Measurements from ENCODE around the gene FCRLB.
A peak's percentile ranks its signal among the peaks of the same experiment; 100 is the strongest.
"Not testable (repeated sequence)": the region's sequence is repeated elsewhere in the genome, so short reads cannot be mapped to it uniquely, and the experiment has no call there.

FCRLB gene, protein sequence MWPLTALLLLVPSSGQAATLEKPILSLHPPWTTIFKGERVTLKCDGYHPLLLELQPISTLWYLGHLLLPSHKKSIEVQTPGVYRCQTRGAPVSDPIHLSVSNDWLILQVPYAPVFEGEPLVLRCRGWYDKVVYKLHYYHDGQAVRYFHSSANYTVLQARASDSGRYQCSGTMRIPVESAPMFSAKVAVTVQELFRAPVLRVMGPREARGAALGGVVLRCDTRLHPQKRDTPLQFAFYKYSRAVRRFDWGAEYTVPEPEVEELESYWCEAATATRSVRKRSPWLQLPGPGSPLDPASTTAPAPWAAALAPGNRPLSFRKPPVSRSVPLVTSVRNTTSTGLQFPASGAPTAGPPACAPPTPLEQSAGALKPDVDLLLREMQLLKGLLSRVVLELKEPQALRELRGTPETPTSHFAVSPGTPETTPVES

DNA sequence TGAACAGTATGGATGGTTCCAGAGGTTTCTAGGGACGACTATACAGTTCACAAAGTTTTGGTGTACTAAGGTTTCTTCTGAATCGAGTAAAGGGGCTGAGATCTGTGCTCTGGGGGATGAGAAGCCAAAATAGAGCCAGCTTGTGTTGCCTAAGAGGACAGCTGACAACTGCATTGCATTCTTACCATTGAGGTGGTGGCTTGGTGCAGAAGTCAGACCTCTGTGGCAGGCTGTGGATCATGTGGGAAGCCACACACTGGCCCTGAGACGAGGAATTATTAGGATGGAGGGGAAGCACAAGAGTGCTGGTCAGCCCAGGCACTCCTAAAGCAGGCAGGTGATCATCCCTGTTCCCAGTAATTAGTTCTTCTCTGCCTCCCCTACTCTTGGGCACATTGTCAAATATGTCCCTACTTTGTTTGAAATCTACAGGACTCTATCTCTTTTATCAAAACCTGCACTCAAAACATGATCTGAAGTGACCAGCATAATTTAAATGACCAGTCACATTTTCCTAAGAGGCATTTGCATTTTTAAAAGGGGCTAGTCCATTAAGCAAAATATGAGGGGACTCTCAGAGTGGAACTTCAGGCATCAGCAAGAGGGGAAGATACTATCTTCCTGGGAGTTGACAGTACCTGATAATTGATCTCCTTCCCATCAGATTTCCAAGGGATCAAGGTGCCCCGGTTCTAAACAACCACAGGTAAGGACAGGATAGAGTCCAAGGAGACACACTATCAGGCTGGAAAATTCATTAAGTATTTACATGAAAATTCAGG lies at the start of gene FCRLB:
Gene FCRLB (plus strand): TSS at position 589 of the 782 bp plus-strand sequence. CDS start 1,129 bp downstream, outside the sequence.
- DNase-seq (ENCODE audit: low spot score), result no peak

DNA sequence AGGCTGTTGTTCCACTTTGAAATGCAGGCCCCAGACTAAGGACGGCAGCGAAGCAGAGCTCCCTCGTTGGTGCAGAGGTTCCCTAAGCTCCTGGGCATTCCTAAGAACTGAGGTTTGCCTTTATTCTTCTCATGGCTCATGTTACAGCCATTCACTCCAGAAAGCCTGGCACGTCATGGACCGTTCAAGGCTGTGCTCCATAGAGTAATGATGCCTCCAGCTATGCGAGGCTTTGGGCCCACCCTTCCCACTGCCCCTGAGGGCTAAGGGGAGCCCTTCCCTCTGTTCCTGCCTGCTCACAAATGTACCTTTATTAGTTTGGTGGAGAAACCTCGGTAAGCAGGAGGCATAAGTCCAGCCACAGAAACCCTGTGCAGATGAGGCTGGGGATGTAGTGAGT lies 47.9 kb upstream of the FCRLB start:
- not testable (repeated sequence) for DNase-seq (ENCODE audit: low spot score)

GRCh38 chr1:161674447-161674846 lies 46.9 kb upstream of the FCRLB start:
- not testable (repeated sequence) for DNase-seq (ENCODE audit: low spot score)

DNA sequence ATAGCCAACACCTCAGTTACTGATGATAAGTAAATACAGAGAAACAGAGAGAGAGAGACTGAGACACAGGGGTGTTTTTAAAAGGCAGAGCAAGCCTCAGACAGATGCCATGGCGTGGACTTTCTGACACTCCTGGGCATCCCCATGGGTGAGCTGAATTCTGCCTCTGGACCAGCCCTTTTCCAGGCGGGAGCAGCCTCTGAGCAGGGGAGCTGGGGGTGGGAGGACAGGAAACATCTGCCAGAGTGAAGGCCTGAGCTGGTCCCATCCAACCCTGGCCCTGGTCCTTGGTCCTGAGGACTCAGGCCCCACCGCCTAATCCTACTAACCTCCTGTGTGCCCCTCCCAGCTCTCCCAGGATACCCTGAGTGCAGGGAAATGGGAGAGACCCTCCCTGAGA lies 46.4 kb upstream of the FCRLB start:
- not testable (repeated sequence) for DNase-seq (ENCODE audit: low spot score)

DNA sequence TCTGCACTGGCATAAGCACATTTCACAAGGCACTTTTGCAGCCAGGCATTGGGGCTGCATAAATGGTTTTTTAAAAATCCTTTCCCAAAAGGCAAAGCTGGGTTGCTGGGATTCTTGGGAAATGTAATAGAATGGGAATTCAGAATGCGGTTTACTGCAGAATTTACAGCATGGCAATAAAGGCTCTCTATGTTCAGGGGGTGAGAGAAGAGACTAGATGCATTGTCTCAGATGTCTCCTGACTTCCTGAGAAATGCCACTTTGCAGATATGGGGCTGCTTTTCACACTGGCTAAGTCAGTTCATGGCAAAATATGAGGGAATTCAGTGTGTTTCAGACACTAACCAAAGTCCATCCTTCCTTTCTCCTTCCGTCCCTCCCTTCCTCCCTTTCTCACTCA lies 44.9 kb upstream of the FCRLB start:
- peak; percentile 96 for DNase-seq (ENCODE audit: low spot score)

GRCh38 chr1:161676958-161677689 lies 44.2 kb upstream of the FCRLB start:
- peak; percentile 35 for DNase-seq (ENCODE audit: low spot score)

DNA sequence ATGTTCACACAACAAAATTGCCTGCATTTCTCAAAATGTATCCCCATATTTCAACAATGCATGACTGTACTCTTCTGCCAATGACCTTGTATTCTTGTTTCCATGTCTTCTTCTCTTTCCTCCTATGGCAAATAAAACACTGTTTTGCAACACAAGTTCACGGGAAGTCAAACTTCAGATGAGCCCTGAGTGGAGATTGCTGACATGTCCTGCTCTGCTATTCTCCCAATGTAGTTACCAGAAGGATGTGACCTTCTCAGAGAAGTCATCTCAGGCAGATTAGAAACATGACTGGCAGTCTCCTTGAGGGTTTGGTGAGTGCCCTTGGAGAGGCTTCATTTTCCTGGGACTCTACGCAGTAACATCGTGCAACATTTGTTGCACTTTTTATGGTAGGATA lies 42.8 kb upstream of the FCRLB start:
- no peak for DNase-seq (ENCODE audit: low spot score)

GRCh38 chr1:161681879-161682278 lies 39.5 kb upstream of the FCRLB start:
- no peak for DNase-seq (ENCODE audit: low spot score)

- no peak for DNase-seq (ENCODE audit: low spot score)
Measured at GRCh38 chr1:161688946-161689345, 32.4 kb upstream of the FCRLB start.

DNA sequence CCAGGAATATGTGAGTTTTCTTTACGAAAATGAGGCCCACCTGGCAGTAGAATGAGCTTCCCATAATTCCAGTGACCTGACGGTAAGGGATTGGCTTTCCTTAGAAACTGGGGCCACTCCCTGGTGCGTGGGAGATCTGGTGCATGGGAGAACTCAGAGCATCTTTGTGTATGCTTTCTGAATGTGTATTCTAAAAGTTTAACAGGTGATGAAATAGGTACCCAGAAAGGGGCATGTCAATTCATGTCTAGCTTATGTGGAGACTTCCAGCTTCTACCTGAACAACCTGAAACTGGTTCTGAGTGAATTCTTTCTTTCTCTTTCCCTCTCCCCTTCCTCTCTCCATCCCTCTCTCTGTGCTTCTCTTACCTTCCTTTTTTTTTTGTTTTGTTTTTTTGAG lies 29.5 kb upstream of the FCRLB start:
- no peak for DNase-seq (ENCODE audit: low spot score)

GRCh38 chr1:161693020-161693712 lies 28.2 kb upstream of the FCRLB start:
- DNase-seq (ENCODE audit: low spot score), result not testable (repeated sequence)

- DNase-seq (ENCODE audit: low spot score), result not testable (repeated sequence)
Measured at GRCh38 chr1:161698302-161698701, 23.0 kb upstream of the FCRLB start.

GRCh38 chr1:161702250-161702649 lies 19.1 kb upstream of the FCRLB start:
- no peak for DNase-seq (ENCODE audit: low spot score)

DNA sequence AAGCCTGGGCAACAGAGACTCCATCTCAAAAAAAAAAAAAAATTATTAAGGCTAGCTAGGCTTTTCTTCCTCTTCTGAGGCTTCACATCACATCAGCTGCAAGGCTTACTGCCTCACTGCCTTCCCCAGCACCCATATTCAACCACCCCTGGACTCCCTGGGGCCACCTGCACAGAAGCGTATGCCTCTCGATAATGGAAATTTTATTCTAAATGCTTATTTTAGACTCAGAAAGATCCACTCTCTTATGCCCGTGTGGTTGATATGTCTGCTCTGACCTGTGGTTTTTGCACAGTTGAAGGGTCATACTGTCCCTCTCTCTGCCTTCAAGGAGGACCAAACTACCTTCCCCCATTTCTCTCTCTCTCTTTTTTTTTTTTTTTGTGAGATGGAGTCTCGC lies 15.8 kb upstream of the FCRLB start:
- no peak for DNase-seq (ENCODE audit: low spot score)

- DNase-seq (ENCODE audit: low spot score), result no peak
Measured at GRCh38 chr1:161706113-161706481, 15.2 kb upstream of the FCRLB start.

DNA sequence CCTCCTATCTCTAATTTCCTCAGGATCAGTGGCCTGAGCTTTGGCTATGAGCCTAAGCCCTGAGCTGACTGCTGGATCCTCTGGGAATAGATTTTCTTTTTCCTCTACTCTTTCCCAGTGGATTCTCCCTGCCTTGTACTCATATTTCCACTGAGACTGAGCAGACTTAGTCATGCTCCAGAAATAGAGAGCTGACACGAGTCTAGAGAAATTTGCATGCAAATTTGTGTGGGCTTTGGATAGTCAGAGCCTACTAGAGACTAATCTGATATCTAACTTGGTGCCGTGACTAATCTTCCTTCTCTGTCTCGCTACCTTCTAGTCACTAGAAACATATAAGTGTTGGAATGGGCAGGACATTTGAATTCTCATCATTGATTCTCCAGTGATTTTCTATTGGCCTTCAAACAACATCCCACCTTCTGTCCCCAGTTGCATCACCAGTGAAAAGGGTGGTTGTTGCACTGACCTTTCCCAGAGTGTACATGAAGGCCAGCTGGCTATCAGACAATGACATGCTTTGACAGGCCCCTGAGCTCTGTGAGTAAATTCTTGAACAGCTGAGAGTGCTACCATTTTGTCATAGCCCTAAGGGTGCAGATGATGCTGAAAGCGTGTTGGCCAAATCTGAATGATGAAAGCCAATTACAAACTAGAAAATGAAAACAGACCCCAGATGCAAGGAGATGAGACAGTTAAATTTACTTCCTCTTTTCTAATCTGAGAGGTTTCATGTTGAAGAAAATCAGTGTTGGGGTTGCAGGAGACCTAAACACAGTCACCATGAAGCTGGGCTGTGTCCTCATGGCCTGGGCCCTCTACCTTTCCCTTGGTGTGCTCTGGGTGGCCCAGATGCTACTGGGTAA lies 14.6 kb upstream of the FCRLB start, which contains the start of gene FCRLA:
Gene FCRLA (plus strand): TSS at position 748 of the 866 bp plus-strand sequence. CDS start 36 bp downstream, at position 784.
- peak; percentile 88 for DNase-seq (ENCODE audit: low spot score)

- no peak for DNase-seq (ENCODE audit: low spot score)
Measured at GRCh38 chr1:161707503-161707902, 13.8 kb upstream of the FCRLB start.

DNA sequence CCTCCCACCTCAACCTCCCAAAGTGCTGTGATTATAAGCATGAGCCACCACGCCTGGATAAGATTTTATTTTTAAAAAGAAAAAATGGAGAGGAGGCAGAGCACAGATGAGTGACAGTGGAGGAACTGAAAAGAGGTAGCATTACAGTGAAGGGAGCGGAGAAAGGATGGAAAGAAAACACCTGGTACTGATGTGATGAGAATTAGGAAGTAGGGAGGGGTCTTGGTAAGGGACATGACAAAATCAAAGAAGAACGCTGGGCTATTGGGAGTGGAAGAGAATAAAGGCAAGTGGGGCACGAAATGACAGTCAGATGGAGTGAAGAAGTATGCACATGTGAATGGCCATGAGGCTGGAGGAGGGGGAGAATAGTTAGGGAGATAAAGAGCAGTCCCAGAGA lies 12.0 kb upstream of the FCRLB start:
- no peak for DNase-seq (ENCODE audit: low spot score)

GRCh38 chr1:161710560-161710959 lies 10.8 kb upstream of the FCRLB start:
- no peak for DNase-seq (ENCODE audit: low spot score)

GRCh38 chr1:161718559-161719324 lies 2.6 kb upstream of the FCRLB start:
- no peak for DNase-seq (ENCODE audit: low spot score)

Measured in COLO829 (cell line).